ENCODE measurements around the gene DAZAP2.

DNA sequence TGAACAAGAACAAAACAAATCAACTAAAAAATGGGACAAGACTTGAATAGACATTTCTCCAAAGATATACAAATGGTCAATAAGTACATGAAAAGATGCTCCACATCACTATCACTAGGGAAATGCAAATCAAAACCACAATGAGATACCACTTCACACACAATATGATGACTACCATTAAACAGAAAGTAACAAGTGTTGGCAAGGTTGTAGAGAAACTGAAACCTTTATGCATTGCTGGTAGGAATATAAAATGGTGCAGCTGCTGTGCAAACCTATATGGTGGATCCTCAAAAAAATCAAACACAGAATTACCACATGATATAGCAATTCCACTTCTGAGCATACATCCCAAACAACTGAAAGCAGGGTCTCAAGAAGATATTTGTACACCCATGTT lies 26.4 kb downstream of the DAZAP2 start:
- TF ChIP-seq, protein P1, sequence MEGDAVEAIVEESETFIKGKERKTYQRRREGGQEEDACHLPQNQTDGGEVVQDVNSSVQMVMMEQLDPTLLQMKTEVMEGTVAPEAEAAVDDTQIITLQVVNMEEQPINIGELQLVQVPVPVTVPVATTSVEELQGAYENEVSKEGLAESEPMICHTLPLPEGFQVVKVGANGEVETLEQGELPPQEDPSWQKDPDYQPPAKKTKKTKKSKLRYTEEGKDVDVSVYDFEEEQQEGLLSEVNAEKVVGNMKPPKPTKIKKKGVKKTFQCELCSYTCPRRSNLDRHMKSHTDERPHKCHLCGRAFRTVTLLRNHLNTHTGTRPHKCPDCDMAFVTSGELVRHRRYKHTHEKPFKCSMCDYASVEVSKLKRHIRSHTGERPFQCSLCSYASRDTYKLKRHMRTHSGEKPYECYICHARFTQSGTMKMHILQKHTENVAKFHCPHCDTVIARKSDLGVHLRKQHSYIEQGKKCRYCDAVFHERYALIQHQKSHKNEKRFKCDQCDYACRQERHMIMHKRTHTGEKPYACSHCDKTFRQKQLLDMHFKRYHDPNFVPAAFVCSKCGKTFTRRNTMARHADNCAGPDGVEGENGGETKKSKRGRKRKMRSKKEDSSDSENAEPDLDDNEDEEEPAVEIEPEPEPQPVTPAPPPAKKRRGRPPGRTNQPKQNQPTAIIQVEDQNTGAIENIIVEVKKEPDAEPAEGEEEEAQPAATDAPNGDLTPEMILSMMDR (IDR thresholded peaks at IDR 0.05) = no peak
- TF ChIP-seq EZH2phosphoT487 (IDR thresholded peaks at IDR 0.05) = no peak

Data from neural progenitor cell (in vitro differentiated cells).